Epithelial cell of proximal tubule (primary cell): ENCODE measurements around the gene MRPS21. TPM values are rescaled to one million over a fixed set of nuclear protein-coding genes. Genes with fewer than 3 reads are reported as not detected.

ENCODE experiments used
- DNase-seq: peaks from one replicate; pipeline ENCODE4 v3.0.0-alpha.2; 2011; ENCODE audit warnings: low read depth
- H3K4me3 ChIP-seq: 2 replicates; pipeline ENCODE4 v1.5.1; 2011; ENCODE audit warnings: low read depth, mild to moderate bottlenecking, low read length
- CTCF ChIP-seq: conservative IDR thresholded peaks from 2 replicates; pipeline ENCODE4 v1.5.1; 2012; ENCODE audit warnings: low read depth, mild to moderate bottlenecking, low read length
- total RNA-seq: library from RNA; depleted of rRNA; stranded (reverse); fragments of >200 nt; gene quantifications from 2 replicates; pipeline ENCODE4 v1.2.3, GENCODE V29; 2015

The MRPS21 gene
- 55.5 and 76.9 TPM in 2 replicates for total RNA-seq

GRCh38 chr1:150293433-150294253 is at the start of gene MRPS21:
TSS of gene MRPS21 (plus strand) at chr1:150293861. CDS start at chr1:150294367, 506 bp downstream.
- TF ChIP-seq CTCF = no peak
- peak; percentile 56 for DNase-seq
- peak within 1 kb of the TSS; percentile 92 for H3K4me3 ChIP-seq

GRCh38 chr1:150249936-150250335 is 43.7 kb upstream of the MRPS21 start:
- H3K4me3 ChIP-seq = no peak overlapping the region
- TF ChIP-seq CTCF = no peak
- no peak for DNase-seq

- TF ChIP-seq CTCF = no peak
- no peak overlapping the region for H3K4me3 ChIP-seq
- no peak for DNase-seq
These were observed 37.5 kb upstream of the MRPS21 start for GRCh38 chr1:150256198-150256553.

GRCh38 chr1:150256554-150257341 is 36.9 kb upstream of the MRPS21 start:
- no peak for TF ChIP-seq CTCF
- no peak for DNase-seq
- no peak overlapping the region for H3K4me3 ChIP-seq

GRCh38 chr1:150257624-150258585 is 35.8 kb upstream of the MRPS21 start, which contains the start of gene CA14:
TSS of gene CA14 (plus strand) at chr1:150257774. CDS start at chr1:150258129, 355 bp downstream.
- no peak within 1 kb of the TSS for H3K4me3 ChIP-seq
- no peak for DNase-seq
- TF ChIP-seq CTCF = no peak

- no peak for TF ChIP-seq CTCF
- no peak for DNase-seq
These were observed 34.4 kb upstream of the MRPS21 start for GRCh38 chr1:150259217-150259616.

More at GRCh38 chr1:150259217-150259616, 34.4 kb upstream of the MRPS21 start:
- H3K4me3 ChIP-seq = no peak overlapping the region
